Thyroid gland (tissue), 4 donors: ENCODE measurements around the gene GPS1.

ENCODE experiments used
- CTCF ChIP-seq, 6 experiments: fragments of 200-600 bp in 3 of 6; fragments of 450-650 bp in 3 of 6; sonication (generic) in 3 of 6; IDR thresholded peaks; one replicate each; pipeline ENCODE4 v1.5.1; 2016 to 2019; ENCODE audit warnings: antibody characterized with exemption in 6 of 6, mild to moderate bottlenecking in 2 of 6, inconsistent platforms in 1 of 6, moderate library complexity in 1 of 6
- POLR2A ChIP-seq, 2 donors: fragments of 450-650 bp; IDR thresholded peaks; one replicate each; pipeline ENCODE4 v1.6.1; 2017; ENCODE audit warnings: antibody characterized with exemption in 2 of 2, mild to moderate bottlenecking in 2 of 2, moderate library complexity in 1 of 2

GRCh38 chr17:82085031-82085861, 33.5 kb downstream of the GPS1 start:
- no peak for TF ChIP-seq CTCF (IDR thresholded peaks at IDR 0.05)
- TF ChIP-seq POLR2A (IDR thresholded peaks at IDR 0.05) = no peak
